Regular cardiac myocyte (primary cell): Measurements from ENCODE around the gene TMED1. TPM values are rescaled to one million over a fixed set of nuclear protein-coding genes. Genes with fewer than 3 reads are reported as not detected.

ENCODE experiments used
- total RNA-seq: library from RNA; depleted of rRNA; stranded (reverse); fragments of >200 nt; gene quantifications from 2 replicates; pipeline ENCODE4 v1.2.3, GENCODE V29; 2014

TMED1 gene, protein sequence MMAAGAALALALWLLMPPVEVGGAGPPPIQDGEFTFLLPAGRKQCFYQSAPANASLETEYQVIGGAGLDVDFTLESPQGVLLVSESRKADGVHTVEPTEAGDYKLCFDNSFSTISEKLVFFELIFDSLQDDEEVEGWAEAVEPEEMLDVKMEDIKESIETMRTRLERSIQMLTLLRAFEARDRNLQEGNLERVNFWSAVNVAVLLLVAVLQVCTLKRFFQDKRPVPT
- total RNA-seq = 55.4 and 61.4 TPM in 2 replicates

DNA sequence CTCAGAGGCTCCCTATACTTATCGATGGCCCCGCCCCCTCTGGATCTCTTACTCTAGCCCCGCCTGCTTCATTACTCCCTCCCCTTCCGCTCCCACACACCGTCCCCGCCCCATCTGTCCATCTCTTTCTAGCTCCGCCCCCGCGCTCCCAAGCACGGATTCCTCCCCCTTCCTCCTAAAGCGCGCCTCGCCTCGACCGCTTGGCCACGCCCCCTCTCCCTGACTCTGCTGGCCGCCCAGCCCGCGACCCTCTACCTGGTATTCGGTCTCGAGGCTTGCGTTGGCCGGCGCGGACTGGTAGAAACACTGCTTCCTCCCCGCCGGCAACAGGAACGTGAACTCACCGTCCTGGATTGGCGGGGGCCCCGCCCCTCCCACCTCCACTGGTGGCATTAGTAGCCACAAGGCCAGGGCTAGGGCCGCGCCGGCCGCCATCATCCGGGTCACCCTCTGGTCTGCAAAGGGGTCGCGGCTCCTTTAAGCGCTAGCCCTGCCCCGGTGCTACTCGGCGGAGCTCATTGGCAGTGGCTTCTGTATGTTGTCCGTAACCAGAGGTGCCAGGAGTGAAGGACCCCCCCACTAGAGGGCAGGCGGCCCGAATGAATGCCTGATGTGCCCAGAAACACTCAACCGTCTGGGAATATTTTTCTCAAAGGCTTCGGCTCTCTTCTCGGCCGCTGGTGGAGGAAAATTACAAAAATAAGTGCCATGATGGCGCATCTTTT lies at the start of gene TMED1:
Gene TMED1 (minus strand): TSS at position 459 of the 725 bp plus-strand sequence. CDS start 21 bp downstream, at position 438.

DNA sequence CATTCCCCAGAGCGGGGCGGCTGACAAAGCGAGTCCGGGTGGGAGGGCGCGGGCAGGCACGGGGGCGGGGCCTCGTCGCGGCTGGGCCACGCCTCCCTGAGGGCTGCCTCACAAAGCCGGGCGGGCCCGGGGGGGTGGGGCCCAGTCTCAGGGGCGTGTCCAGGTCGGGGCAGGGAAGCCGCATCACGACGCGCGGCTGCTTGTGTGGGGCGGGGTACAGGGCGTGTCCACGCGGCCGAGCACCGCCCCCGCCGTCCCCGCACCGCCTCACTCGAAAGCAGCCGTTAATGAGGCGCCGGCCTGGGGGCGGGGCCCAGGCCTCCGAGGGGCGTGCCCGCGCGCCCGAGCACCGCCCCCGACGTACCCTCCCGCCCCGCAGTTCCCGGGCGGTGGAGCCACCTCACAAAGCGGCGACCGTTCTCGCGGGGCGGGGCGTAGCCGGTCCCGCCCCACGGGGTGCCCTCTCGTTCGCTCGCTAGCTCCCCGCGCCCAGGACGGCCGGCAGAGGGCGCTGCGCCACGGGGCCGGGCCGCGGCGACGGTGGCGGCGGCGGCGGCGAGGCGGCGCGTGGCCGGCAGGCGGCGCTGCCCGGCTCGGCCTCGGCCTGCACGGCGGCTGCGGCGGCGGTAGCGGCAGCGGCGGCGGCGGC lies 35.1 kb upstream of the TMED1 start, which contains the start of gene CARM1:
Gene CARM1 (plus strand): TSS at position 599 of the 649 bp plus-strand sequence. CDS start 150 bp downstream, outside the sequence.

DNA sequence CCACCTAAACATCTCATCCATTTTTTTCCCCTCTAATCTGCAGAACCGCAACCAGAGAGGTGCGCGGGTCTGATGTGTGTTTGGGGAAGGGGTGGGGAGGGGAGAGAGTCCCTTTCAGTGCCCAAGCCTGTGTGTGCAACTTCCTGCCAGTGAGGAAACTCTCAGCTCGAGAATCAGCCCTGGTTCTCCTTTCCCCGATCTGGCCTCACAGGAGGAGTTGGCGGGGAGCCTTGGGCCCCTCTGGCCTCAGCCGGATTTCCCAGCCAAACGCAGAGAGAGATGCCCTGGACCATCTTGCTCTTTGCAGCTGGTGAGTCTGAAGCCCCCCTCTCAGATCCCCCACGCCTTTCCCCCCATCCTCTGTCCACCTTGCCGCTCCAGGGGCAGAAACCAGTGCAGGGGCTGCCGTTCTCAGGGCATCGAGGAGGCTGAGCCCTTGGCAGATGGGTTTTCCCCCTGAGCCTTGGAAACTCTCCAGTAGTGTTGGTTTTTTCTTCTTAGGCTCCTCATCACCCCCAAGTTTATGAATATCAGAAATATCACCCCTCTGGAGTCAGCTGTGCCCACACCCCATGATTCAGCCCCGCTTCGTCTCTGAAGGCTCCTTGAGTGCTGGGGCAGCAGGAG lies 12.3 kb upstream of the TMED1 start, which contains the start of gene C19orf38:
Gene C19orf38 (plus strand): TSS at position 186 of the 627 bp plus-strand sequence. CDS start 94 bp downstream, at position 280.

Other genes with a start within 250 kb of the TMED1 start
- gene AP1M2, start 248.9 kb downstream of the TMED1 start, total RNA-seq = 2.9 TPM in 1 of 2 replicates, not detected in the other
- 22.6 and 27.4 TPM in 2 replicates for gene SLC44A2, start 210.7 kb downstream of the TMED1 start, total RNA-seq
- gene ILF3, start 181.9 kb downstream of the TMED1 start, total RNA-seq = 53.0 and 125 TPM in 2 replicates
- gene QTRT1, start 134.8 kb downstream of the TMED1 start, total RNA-seq = 23.4 and 35.5 TPM in 2 replicates
- gene DNM2, start 118.1 kb downstream of the TMED1 start, total RNA-seq = 78.6 and 91.4 TPM in 2 replicates
- gene C19orf38, start 12.2 kb upstream of the TMED1 start, total RNA-seq = 0.58 and 2.3 TPM in 2 replicates
- gene CARM1, start 35.3 kb upstream of the TMED1 start, total RNA-seq = 13.0 and 28.0 TPM in 2 replicates
- 145 and 146 TPM in 2 replicates for gene YIPF2, start 92.4 kb upstream of the TMED1 start, total RNA-seq
- gene TIMM29, start 92.6 kb upstream of the TMED1 start, total RNA-seq = 29.3 and 41.4 TPM in 2 replicates
- 36.4 and 75.9 TPM in 2 replicates for gene SMARCA4, start 124.8 kb upstream of the TMED1 start, total RNA-seq